NCI-H2227 (cell line): Measurements from ENCODE around the gene DOCK10.

Experiments used
- DNase-seq: peaks from one replicate; lab custom pipeline; 2025; ENCODE audit not compliant: unreplicated experiment; lab: John Stamatoyannopoulos, UW

The DOCK10 gene

DNA sequence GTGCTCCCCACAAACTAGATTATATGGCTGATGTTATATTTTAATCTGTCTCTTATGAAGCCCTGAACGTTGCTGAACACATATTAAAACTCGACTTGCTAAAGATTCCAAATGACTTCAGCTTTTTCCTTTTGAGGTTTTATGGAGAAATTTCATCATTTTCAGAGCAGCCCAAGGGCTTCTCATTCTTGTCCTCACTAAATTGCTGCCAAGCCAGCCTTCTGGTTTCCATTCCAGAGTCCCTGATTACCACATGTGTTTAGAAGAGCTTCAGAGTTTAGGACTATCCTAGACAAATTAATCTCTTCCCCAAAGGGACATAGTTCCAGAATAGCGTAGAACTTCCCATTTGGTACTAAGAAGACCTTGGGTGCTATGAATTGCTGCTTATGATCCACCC is 248.3 kb downstream of the DOCK10 start:
- DNase-seq, result no peak

DNA sequence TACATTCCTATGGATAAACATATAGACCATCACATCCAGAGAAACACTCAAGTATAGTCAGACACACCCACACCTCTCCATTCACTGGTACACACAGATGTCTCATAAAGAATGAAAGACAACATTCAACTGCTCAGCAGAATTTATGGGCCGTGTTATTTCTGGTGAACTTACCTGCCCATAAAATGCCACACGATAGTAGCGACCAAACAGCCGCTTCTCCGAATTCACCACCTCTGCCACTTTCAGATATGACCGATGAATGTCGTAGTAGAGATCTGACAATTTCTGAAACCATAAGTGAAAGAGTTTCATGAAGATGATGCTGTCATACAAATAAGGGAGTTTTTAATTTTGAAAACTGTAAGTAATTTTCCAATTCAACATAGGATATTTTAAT is 255.4 kb downstream of the DOCK10 start:
- DNase-seq, result no peak

DNA sequence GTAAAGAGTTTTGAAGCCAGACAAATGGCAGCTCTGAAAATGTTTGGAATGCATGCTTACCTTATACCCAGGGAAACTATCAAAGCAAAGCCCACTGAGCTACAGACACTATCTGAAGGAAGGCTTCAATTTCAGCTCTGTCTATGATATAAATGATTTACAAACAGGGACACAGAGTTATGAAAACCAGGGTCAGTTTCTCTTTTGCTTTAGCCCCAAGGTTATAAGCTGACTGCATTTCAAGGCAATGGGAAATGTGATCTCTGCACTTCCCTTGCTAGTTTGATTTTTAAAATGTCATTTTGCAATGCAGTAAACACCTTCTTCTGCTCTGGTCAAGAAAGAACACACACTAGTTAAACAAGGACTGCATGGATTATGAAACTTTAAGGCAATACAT is 260.9 kb downstream of the DOCK10 start:
- DNase-seq, result no peak

DNA sequence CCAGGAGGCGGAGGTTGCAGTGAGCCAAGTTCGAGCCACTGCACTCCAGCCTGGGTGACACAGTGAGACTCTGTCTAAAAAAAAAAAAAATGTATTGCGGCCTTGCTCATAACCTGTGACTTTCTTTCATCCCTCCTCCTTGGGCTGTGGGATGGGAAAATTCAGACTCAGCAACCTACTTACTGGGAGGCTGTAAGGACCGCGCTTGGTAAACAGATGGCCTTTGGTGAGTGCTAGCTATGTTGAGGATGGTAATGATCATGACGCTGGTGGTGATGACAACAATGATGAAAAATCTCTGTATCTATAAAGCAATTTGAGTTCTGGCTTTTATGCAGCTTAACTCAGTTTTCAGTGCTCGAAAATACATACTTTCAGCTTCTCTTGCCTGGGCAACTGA is 261.4 kb downstream of the DOCK10 start:
- DNase-seq, result no peak

DNA sequence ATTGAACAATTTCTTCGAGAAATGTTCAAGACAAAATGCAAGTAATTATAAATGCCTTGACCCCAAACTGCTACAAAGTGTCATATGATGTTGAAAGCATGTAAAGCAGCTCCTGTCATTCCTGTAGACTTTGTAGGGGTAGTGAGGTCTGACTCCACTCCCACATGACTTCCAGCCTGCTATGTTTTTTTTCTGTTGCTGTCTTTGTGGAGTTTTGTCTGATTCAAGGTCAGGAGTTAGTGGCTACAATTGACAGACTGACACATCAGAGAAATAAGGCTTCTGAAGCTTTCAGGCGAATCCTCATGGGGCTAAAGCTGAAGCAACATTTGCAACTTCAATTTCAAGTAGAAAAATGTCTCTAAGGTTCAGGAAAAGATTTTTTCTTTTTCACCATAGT is 262.2 kb downstream of the DOCK10 start:
- DNase-seq, result no peak

DNA sequence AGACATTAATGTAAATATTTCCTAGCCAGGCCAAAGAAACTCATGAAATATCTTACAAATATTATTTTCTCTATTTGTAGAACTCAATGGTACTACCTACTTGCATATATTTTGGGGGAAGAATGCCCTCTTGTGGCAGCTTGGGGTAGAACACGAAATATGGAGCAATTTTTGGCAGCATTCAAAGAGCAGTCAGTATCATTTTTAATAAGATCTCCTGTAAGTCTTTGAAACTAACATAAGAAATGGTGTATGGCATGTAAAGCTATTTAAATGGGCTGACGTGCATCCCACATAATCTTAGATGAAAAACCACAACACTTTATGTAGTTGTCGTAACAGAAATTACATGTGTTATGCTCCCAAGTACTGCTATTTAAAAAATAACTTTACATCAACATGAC is 263.8 kb downstream of the DOCK10 start:
- peak; percentile 76 for DNase-seq

DNA sequence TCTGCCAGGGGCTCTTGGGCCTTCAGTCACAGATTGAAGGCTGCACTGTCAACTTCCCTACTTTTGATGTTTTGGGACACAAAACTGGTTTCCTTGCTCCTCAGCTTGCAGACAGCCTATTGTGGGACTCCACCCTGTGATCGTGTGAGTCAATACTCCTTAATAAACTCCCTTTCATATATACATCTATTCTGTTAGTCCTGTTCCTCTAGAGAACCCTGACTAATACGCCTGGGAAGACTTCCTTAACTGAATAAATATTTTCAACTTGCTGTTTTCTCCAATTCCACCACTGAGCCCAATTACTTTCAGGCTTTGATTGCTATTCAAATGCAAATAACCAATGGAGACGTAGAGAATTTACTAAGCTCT is 264.7 kb downstream of the DOCK10 start:
- no peak for DNase-seq

DNA sequence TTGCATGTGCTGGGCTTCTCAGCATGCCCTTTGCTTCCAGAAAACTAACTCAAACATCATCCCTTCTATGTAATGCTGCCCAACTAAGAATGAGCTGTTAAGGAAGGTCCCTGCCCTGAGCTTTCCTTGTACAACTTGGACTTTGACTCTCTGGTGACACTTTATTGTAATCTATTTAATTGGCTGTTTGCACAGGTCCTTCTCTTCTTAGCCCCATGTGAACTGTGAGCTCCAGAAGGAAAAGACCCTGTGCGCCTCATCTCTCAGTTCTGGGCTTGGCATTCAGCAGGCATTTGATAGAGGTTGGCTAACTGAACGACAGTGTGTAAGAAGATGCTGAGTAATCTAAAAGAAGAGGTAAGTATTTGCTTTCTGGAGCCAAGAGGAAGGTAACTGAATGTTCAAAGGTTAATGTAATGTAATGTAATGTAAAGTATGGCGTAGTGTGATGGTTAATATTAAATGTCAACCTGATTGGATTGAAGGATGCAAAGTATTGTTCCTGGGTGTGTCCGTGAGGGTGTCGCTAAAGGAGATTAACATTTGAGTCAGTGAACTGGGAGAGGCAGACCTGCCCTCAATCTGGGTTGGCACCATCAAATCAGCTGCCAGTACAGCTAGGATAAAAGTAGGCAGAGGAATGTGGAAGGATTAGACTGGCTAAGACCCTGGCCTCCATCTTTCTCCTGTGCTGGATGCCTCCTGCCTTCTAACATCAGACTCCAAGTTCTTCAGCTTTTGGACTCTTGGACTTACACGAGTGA is 265.3 kb downstream of the DOCK10 start:
- no peak for DNase-seq

DNA sequence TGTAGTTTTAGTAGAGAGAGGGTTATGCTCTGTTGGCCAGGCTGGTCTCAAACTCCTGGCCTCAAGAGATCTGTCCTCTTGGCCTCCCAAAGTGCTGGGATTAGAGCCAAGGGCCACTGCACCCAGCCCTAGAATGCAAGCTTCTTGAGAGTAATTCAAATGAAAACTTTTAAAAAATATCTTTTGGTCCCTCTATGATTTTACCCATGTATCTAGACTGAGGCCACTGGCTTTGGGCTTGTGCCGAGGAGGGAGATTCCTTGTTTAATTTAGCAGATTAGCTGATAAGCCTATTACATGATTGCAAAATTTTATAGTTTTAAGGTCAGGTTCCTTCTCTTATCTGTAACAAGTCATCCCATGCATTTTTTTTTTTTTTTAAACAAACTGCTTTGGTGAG is 266.6 kb downstream of the DOCK10 start:
- DNase-seq, result no peak

DNA sequence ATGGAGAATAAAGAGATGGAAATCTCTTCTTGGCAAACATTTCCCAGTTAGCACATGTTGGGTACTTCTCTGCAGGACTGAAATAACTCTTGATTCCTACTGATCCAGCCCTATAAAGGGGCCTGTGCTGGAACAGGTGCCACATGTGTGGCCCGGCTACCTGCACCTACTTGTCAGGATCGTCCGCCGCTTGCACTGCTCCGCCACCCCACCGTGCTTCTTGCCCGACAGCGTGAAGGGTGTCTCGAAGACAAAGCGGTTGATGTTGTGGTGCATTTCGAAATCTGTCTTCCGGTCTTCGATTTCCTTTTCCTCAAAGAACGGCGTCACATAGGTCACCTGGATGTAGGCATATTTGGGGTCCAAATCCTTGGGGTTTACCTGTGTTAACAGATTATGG is 267.5 kb downstream of the DOCK10 start:
- no peak for DNase-seq

DNA sequence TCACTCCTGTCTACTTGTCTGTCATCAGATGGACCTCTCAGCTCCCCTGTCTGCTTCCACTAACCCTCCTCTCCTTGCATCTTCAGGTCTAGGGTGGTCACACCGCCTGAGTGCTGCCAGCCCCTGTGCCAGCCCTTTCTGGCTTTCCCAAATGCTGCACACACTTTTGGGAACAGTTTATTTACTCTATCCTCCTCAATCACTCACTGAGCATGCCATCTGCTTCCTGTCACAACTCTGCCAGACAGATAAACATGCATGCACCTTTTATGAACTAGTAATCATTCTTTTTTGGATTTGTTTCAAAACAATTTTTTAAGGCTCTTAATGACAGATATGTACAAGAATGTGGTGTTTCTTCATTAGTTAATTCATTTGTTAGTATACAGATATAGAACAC is 269.8 kb downstream of the DOCK10 start:
- no peak for DNase-seq

DNA sequence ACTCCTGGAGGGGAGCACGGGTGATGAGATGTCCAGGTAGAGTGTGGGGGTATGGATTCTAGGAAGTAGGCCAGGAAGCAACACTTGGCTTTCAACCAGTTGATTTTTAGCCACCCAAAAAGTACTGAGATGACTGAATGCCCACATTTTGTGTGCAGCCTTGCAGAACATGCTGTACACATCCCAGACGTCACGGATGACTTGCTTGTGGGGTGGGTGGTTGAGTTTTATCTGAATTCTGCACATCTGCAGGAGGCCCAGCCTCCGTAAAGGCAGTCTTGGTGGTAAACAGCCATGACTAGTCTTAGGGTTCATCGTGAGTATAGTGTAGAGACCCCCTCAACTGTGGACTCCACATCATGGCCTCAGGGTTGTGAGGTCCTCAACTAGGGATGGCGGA is 272.8 kb downstream of the DOCK10 start:
- no peak for DNase-seq

DNA sequence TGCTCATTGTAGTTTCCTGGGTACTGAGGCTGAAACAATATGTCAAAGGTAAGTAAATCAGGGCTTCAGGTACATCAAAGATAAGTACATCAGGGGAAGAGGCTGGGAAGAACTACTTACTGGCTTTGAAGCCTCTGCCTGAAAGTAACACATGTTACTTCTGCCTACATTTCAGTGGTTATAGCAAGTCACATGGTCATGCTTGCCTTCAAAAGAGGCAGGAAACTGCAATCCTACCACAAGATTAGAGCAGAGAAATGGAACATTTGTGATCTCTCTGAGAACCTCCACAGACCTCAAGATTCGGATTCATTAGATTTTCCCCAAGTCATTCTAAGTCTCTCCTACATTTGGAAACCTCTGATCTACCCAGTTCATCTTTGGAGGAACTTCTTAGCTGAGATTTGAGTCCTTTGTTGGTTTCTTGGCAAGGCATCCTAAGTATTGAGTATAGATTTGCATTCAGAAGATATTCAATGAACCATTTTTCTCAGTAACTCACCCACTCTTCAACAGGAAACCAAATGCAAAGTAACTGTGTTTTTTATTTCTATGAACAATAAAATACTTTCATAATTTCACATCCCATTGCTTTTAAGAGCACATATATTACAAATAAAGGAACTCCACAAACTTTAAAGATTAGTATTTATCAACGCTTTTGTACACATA is 277.6 kb downstream of the DOCK10 start:
- no peak for DNase-seq

DNA sequence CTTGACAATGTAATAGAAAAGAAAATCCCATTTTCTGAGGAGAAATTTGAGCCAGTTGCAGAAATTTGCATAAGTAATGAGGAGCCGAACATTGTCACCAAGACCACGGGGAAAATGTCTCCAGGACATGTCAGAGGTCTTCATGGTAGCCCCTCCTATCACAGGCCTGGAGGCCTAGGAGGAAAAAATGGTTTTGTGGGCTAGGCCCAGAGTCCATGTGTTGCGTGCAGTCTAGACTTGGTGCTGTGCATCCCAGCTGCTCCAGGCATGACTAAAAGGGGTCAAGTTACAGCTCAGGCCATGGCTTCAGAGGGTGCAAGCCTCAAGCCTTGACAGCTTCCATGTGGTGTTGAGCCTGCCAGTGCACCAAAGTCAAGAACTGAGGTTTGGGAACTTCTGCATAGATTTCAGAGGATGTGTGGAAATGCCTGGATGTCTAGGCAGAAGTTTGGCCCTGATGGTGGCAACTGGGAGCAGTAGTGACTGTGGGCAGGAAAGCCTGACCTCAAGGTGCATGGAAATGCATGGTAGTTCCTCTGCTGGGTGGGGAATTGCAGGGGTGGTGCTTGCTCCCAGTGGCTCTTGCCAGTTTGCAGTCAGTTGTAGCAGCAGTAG is 284.2 kb downstream of the DOCK10 start:
- no peak for DNase-seq

DNA sequence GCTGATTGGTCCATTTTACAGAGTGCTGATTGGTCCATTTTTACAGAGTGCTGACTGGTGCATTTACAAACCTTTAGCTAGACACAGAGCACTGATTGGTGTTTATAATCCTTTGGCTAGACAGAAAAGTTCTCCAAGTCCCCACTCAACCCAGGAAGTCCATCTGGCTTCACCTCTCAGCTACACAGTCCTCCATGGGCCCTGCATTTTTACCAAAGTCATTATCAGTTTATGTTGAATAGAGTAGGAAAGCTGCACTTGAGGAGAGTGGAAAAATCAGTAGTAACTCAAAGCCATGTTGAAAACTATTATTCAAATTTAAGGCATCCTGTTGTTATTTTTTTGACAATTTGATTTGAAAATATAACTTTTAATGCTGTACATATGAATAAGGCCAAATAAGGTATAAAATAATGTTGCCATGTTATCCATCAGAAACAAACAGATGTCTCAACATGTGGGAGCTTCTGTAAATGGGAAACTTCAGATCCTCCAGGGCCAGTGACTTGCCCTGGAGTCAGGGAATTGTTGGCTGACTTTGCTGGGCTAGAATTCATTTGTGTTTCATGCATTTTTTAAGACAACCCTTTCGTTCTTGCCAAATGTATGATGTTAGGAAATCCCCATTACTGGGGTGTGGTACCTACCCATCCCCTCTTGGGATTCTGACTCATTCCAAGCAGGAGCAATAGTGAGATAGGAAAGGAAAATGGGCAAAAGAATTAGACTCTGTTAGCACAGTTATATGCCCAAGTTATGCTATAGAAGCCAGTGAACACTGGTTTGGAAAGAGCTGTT is 288.3 kb downstream of the DOCK10 start:
- no peak for DNase-seq

DNA sequence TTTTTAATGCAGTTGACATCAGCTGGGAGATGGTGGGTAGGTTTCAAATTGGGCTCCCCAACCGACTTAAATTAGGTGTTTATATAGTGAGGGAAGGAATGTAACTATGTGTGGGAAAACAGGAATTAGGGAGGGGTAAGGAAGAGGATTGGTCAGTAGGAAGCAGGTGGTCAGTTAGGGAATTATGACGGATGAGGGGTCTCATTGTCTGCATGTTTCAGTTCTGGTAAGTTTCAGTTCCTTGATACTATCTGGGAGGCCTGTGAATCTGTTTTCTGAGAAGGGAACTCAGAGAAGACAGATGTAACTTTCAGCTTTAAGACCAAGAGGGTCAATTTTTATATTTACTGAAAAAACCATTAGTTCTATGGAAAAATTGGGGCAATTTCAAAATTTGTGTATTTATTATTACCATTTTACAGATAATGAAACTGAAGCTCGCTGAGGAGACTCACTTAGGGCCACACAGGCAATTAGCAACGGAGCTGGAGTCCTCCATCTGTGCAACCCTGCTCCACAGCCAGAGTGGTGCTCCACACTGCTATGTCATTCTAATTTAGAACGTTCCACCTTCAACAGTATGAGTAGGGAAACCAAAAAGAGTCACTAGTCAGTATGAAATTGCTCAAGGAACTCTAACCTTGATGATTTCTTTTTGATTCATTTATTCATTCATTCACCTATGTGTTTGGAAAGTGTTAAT is 290.1 kb downstream of the DOCK10 start:
- no peak for DNase-seq

DNA sequence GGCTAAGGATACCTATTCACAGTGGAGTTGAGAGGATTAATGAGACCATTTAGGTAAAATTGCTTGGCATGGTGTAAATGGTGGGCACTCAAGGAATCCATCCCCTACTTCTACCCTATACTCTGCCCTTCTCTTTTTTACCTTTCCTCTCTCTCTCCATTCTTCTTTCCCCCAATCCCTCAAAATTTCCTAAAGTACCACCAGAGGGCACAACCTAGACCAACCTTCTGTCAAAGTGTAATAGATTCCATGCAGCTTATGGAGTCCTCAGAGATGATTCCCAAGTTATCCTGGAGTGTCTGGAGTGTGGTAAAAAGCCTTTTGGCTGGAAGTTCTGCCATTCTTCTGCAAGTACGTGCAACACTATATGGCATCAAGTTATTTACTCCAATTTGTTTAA is 293.1 kb downstream of the DOCK10 start:
- DNase-seq, result no peak

DNA sequence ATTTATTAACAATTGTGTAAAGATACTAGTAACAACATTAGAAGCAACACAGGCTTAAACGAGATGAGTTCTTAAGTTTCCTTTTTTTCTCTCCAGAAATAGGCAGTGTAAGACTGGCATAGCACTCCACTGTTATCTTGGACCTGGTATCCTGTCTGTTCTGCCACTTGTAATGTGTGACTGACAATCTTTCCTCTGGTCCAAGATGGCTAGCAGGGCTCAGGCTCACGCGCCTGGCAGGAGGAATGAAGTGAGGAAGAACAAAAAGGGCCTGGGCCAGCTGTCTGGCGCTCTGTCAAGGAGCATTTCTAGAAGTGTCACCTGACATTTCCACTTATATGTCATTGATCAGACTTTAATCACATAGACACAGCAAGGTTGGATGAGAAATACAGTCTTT is 294.5 kb downstream of the DOCK10 start:
- no peak for DNase-seq

DNA sequence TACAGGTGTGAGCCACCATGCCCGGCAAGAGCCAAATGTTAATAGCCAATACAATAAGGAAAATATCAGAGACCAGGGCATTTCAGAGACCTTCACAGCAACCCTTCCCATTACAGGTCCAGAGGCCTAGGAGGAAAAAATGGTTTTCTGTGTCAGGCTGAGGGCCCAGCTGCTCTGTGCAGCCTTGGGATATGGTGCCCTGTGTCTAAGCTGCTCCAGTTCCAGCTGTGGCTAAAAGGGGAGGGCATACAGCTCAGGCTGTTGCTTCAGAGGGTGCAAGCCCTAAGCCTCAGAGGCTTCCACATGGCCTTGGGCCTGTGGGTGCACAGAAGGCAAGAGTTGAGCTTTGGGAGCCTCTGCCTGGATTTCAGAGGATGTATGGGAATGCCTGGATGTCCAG is 306.0 kb downstream of the DOCK10 start:
- no peak for DNase-seq

DNA sequence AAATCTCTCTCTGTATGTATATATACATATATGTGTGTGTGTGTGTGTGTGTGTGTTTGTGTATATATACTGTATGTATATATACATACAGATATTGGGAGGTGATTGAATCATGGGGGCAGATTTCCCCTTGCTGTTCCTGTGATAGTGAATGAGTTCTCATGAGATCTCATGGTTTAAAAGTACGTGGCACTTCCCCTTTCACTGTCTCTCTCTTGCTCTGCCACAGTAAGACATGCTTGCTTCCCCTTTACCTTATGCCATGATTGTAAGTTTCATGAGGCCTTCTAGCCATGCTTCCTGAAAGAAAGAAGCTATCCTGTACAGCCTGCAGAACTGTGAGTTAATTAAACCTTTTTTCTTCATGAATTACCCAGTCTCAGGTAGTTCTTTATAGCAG is 307.3 kb downstream of the DOCK10 start:
- no peak for DNase-seq

DNA sequence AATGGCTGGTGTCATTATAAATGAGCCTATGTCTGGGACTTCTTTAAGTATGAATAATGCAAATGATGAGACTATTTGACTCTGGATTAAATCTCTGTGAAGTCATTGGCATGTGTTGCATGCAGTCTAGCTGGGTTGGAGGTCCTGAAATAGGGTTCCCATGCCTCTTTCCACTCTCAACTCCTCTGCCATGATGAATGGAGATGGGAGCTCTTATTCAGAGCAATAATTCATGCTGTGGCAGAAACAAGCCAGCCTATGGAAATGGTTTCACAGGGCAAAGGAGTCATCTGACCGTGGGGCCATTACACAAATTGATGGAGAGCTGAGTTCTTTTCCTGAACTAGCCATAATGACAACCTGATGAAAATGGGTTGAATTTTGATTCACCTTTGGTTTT is 310.6 kb downstream of the DOCK10 start:
- DNase-seq, result no peak
